IPS DF 4.7 (cell line): ENCODE measurements around the gene SPTBN2.

Experiments
- DNase-seq: peaks from one replicate; pipeline ENCODE4 v3.0.0-alpha.2; 2013; ENCODE audit warnings: low spot score; ENCODE audit errors: extremely low read depth

SPTBN2 gene

DNA sequence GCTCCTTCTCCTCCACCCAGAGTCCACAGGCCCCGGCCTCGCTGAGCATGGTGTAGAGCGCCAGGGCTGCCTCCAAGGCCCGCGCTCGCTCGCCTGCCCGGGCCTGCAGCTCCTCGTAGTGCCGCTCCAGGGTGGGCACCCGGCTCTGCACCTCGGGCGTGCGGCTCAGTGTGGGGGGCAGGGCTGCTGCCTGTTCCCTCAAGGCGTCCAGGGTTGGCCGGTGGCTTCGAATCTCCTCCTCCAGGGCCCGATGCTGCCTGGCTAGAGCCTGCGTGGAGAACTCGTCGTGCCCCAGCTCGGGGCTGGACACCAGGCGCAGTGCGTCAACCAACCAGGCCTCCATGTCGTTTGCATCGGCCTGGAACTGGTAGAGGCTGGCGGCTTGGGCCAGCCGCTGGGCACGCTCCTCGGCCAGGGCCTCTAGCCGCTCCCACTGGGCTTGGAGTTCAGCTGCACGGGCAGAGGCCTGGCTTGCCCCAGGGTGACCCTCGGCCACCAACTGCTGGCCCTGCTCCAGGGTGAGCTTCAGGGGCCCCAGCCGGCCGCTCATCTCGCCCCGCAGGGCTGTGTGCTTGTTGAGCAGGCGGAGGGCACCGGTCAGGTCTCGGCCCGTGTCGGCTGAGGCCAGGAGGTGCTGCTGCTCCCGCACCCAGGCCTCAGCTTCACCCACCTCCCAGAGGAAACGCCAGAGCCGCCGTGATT is 24.2 kb downstream of the SPTBN2 start:
- DNase-seq, result no peak

DNA sequence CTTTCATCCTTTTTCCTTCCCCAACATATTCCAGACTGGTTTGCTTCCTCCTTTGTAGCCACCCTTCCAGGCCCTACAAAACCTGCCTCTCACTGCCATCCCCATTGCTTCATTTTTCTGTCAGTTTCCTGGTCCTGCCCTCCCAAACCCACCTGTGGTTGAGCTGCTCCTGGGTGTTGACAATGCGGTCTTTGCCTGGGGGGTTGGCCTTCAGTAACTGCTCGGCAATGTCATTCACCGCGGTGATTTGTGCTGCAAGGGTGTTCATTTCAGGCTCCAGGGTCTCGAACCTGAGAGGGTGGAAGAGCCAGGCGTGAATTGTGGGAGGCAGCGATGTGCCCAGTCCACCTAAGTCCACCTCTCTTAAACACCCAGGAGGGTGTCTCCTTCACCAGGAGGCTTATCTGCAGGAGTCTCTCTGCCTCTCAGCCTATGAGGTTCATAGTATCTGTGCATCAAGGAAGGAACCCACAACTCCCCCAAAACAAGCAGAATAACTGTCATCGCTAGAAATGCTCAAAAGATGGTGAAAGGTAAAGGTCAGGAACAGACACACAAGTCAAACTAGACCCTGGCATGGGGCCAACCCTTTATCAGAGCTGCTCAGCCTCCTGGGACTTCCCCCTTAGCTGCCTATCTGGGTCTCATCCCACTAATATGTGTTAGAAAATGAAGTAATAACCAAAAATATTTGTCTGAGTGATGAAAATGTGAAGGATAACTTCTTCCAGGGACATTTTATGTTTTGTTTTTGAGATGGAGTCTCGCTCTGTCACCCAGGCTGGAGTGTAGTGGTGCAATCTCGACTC is 27.4 kb downstream of the SPTBN2 start:
- no peak for DNase-seq

GRCh38 chr11:66700742-66701141 is 28.3 kb downstream of the SPTBN2 start:
- DNase-seq, result no peak

- DNase-seq, result no peak
Observed at GRCh38 chr11:66700337-66700736, 28.7 kb downstream of the SPTBN2 start.

- no peak for DNase-seq
Observed at GRCh38 chr11:66698491-66698890, 30.5 kb downstream of the SPTBN2 start.

DNA sequence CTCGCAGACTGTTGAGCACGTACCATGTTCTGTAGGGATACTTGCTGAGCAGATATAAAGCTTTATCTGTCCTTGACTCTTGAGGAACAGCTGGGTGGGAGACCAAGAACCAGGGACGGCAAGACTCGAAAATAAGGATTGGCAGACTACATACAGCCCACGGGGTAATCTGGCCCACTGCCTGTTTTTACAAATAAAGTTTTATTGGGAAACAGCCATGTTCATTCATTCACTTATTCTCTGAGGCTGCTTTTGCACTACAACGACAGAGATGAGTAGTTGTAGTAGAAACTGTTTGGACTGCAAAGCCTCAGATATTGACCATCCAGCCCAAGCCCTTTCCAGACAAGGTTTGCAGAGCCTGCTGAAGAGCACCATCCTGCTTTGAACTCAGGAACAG is 31.0 kb downstream of the SPTBN2 start:
- no peak for DNase-seq

DNA sequence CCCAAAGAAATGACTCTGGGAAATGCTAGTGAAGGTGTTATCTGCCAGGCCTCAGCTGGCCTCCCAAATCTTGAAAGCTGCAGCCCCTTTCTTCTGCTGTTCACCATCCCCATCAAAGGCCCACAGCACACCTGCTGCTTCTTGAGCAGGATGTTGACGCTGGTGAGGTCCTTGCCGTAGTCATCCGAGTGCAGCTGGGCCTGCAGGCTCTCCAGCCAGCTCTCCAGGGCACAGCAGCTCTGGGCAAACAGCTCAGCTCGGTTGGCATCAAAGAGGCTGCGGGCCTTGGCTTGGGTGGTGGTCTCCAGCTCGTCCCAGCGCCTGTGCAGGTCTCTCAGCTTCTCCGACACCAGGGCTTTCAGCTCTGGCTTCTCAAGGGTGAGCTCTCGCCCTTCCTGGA is 32.9 kb downstream of the SPTBN2 start:
- DNase-seq, result no peak

- peak; percentile 93 for DNase-seq
Observed at GRCh38 chr11:66694732-66695207, 34.2 kb downstream of the SPTBN2 start.

- DNase-seq, result no peak
Observed at GRCh38 chr11:66694056-66694410, 35.0 kb downstream of the SPTBN2 start.

DNA sequence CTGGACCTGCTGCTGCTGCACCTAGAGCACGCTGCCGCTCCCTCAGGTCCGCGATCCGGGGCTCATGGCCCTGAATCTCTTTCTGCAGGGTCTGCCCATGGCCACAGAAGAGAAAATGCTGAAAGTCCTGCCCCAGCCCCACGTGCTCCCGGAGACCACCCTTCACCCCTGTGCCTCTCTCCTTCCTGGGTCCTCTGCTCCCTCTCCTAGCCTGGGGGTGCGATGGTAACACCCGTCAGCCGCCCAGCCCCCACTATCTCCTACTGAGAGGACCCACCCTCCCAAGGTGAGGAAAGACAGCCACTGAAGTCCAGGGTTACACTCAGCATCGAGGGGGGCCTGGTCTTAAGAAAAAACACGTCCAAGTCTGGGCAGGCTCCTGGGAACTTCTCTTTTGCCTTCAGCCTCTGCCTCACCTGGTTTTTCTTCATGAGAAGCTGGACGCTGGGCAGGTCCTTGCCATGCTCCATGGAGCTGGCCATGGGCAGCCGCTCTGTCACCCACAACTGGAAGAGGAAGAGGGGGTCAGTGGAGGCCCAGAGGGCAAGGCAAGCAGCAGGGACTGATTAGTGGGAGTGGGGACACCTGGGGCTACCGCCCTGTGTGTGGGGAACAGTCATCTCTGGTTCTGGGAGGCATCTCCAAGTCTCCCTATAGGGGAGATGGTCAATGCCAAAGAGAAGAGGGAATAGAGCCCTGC is 35.5 kb downstream of the SPTBN2 start:
- DNase-seq, result no peak

DNA sequence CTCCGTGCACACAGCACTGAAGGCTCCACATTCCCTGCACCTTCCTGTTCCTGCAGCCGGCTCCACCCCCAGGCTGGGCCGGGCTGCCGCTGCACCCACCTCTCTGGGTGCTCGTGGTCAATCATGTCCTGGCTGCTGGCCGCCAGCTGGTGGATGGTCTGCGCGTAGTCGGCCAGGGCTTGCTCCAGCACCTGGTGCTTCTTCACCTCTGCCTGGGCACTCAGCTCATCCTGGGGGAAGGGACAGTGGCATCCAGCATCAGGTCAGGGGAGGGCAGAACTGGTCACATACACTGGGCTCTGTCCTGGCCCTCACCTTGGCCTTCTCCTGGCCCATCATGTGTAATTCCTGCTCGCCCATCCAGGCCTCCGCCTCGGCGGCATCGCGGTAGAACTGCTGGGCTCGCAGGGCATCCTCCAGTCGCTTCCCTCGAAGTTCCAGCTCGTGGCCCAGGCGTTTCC is 36.1 kb downstream of the SPTBN2 start:
- no peak for DNase-seq

DNA sequence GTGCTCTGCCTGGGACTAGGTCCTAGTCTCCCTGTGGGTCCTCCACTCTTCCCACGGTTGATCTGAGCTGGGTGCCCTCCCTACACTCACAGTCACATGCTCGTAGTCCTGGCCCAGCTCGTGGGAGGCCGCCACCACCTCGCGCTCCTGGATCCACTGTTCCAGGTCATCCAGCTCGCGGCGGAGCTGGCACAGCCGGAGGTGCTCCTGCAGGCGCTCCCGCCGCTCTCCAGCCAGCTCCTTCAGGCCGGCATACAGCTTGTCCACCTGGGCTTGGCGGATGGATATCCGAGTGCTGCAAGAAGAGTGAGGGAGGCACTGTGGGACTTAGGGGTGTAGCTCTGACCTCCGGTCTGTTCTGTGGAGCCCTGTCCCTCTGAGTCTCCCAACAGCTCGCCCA is 36.6 kb downstream of the SPTBN2 start:
- no peak for DNase-seq

DNA sequence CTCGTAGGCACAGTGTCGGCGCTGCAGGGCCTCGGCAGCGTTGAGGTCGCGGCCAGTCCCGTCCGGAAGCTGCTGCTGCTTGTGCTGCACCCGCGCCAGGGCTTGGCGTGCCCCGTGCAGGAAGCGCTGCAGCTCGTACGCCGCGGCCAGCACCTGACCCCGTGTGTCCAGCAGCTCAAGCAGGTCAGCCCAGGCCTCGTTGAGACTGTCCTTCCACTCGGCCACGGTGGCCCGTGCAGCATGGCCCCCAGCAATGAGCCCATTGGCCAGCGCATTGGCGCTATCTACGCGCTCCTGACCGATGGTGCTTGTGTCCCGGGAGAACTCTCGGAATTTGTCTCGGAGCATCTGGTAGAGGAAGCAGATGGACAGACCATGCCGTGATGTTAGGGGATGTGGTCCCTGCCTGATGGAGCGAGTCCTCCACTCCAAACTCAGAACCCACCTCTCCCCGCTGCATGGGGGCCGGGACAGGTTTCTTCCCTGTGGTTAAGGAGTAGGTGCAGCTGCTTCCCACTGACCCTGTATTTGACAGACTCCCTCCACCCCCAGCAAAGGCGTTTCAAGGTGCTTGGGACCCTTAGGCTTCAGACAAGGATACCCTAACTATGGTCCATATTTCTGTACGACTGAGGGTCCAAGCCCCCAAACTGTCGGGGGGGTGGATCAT is 37.6 kb downstream of the SPTBN2 start:
- DNase-seq, result no peak

DNA sequence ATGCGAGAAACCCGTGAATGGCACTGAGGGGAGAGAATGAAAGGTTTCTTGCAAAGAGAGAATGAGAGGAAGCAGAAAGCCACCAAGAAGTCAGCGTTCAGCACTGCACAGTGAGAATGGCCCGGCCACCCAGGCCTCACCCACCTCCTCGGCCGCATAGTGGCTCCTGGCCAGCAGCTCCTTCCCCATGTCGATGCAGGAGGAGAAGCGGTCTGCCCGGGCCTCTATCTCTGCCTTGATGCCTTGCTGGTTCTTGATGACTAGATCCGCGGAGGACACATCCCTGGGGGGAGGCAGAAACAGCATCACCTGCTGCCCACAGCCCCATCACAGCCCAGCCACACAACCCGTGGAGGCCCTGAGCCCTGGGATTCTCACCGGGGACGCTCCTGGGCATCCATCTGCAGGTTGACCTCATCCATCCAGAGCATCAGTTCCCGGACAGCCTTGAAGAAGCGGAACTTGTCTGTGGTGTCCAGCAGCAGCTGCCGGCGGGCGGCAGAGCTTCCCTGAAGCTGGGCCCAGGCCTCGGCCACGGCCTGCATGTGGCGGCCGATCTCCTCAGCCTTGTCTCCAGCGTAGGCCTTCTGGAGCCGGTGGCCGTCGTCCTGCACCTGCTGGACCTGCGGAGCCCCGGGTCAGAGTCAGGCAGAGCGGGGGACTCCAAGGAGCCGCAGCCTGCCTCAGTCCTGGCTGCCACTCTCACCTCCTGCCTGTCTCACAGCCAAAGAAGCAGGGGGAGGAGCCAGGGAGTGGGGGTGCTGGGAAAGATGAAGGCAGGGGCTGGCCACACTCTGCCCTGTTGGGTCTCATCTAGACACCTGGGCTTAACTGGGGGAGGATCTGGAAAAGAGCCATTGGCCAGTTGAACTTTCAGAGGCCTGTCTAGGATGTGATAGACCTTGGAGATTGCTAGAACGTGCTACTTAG is 39.1 kb downstream of the SPTBN2 start:
- no peak for DNase-seq

DNA sequence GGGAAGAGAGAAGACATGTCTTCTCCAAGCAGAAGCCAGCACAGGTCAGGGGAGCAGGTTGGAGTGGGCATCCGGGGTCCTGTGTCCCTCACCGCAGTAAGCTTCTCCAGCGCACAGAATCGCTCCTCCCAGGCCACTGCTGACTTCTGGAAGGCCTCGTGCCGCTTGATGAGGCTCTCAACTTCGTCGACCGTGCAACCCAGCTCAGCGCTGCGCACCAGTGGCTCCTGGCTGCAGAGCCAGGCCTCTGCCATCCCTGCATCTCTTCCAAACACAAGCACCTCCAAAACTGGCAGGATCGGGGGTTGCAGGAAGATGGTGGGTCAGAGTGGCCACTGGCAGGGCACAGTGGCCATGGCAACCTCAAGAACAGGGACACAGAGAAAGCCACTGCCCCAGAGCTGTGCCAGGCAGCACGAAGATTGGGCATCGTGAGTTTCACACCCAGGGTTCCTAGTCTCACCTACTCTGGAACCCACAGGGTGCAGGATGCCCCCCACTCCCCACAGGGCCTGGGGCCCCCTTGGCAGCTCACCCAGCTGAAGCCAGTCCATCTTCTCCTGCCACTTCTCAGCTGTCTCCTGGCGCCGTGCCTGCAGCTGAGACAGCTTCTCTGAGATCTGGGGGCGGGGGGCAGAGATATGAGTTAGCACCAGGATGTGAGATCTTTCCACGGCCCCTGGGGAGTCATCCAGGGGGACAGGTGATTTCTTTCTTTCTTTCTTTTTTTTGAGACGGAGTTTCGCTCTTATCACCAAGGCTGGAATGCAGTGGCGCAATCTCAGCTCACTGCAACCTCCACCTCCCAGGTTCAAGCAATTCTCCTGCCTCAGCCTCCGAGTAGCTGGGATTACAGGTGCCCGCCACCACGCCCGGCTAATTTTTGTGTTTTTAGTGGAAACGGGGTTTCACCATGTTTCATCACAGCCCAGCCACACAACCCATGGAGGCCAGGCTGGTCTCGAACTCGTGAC is 40.2 kb downstream of the SPTBN2 start:
- DNase-seq, result no peak

GRCh38 chr11:66687831-66688281 is 41.2 kb downstream of the SPTBN2 start:
- DNase-seq, result no peak

GRCh38 chr11:66686801-66687750 is 41.9 kb downstream of the SPTBN2 start:
- DNase-seq, result no peak
